ENCODE results near the gene TRIM67. TPM values are rescaled to one million over a fixed set of nuclear protein-coding genes. Genes with fewer than 3 reads are reported as not detected.

TRIM67 gene
- total and polyA plus RNA-seq, 9 of the 15 experiments (the other 6 are each of a cell fraction or from before 2014, with no cell fraction given) = 0.04 to 0.60 (median 0.31) TPM

GRCh38 chr1:231159963-231160761, 1.7 kb upstream of the TRIM67 start (continued):
- TF ChIP-seq ARID4B (CRISPR knock-in tag; IDR thresholded peaks at IDR 0.05) (peak; percentile 50; the same call in 1 of the 2 replicates), NR3C1 (CRISPR knock-in tag; IDR thresholded peaks at IDR 0.05) (no peak), ZNF76 (CRISPR knock-in tag; IDR thresholded peaks at IDR 0.05; ENCODE audit: borderline replicate concordance) (0 out of 2 replicates have a peak, but pooled peaks have one; percentile 13), POLR2G (IDR thresholded peaks at IDR 0.05; ENCODE audit: low read depth, low read length) (no peak), TBP (optimal IDR thresholded peaks at IDR 0.05; ENCODE audit: low read depth, low read length) (no peak), ID3 (CRISPR knock-in tag; IDR thresholded peaks at IDR 0.05) (no peak), ID3 (tag; IDR thresholded peaks at IDR 0.05) (peak; percentile 92), SMAD2 (IDR thresholded peaks at IDR 0.05; ENCODE audit: low read depth, low read length) (no peak), YY1 (IDR thresholded peaks at IDR 0.05; ENCODE audit: borderline replicate concordance in 1 of 3, control insufficient read depth in 1 of 3, extremely low read depth in 1 of 3, insufficient read depth in 3 of 3, insufficient read length in 1 of 3, insufficient replicate concordance in 2 of 3, low read depth in 1 of 3, low read length in 2 of 3) (no peak), KDM1A (IDR thresholded peaks at IDR 0.05) (peak; percentile 90 to 94), THAP7 (CRISPR knock-in tag; IDR thresholded peaks at IDR 0.05) (no peak), SETDB1 (IDR thresholded peaks at IDR 0.05; ENCODE audit: low read length) (no peak)

All from K562 (cell line).